ENCODE results near the gene FRMD6.

GRCh38 chr14:51643140-51643539 lies 8.6 kb upstream of the FRMD6 start:
- TF ChIP-seq REST (IDR thresholded peaks at IDR 0.05; ENCODE audit: low read depth) (no peak), CTCF (IDR thresholded peaks at IDR 0.05 in 2 of 3, conservative IDR thresholded peaks at IDR 0.05 in 1 of 3; ENCODE audit: borderline replicate concordance in 1 of 3, insufficient read depth in 1 of 3, low read depth in 2 of 3, low read length in 2 of 3) (no peak), POLR2AphosphoS5 (IDR thresholded peaks at IDR 0.05; ENCODE audit: low read depth, low read length) (no peak), EZH2phosphoT487 (IDR thresholded peaks at IDR 0.05; ENCODE audit: borderline replicate concordance) (no peak), SRF (IDR thresholded peaks at IDR 0.05; ENCODE audit: low read depth) (no peak), YY1 (IDR thresholded peaks at IDR 0.05; ENCODE audit: extremely low read depth, insufficient replicate concordance, low read depth, low read length) (no peak), EZH2 (IDR thresholded peaks at IDR 0.05) (no peak), POLR2A (IDR thresholded peaks at IDR 0.05; ENCODE audit: borderline replicate concordance, extremely low read depth, insufficient read depth, insufficient read length) (no peak), SIN3A (IDR thresholded peaks at IDR 0.05; ENCODE audit: low read depth) (no peak), RAD21 (IDR thresholded peaks at IDR 0.05; ENCODE audit: low read depth) (no peak), MAX (IDR thresholded peaks at IDR 0.05) (no peak), CEBPB (IDR thresholded peaks at IDR 0.05; ENCODE audit: low read depth) (no peak)

All from HCT116 (cell line).